ENCODE data around the gene C5orf63.

GRCh38 chr5:127038550-127038949 lies 34.8 kb downstream of the C5orf63 start:
- TF ChIP-seq POLR2A (IDR thresholded peaks at IDR 0.05) (no peak), CTCF (IDR thresholded peaks at IDR 0.05) (no peak)
